OCI-LY1 (cell line): Measurements from ENCODE around the gene FRMD4A.

ENCODE experiments used
- H2AFZ ChIP-seq: fragments of 200-600 bp; sonication (generic), shearing (Covaris generic); 2 replicates; pipeline ENCODE4 v1.6.0; 2014; ENCODE audit warnings: antibody characterized with exemption, mild to moderate bottlenecking, low read length
- H3F3A ChIP-seq: fragments of 200-600 bp; sonication (generic), shearing (Covaris generic); 2 replicates; pipeline ENCODE4 v1.6.0; 2014; ENCODE audit warnings: mild to moderate bottlenecking, antibody characterized with exemption, low read length, moderate library complexity; ENCODE audit not compliant: insufficient read depth
- H3K27ac ChIP-seq: fragments of 200-600 bp; sonication (generic); 2 replicates; pipeline ENCODE4 v1.5.1; 2014; ENCODE audit warnings: low read length, mixed run types, mild to moderate bottlenecking, low read depth; ENCODE audit not compliant: poor library complexity, severe bottlenecking
- H3K27me3 ChIP-seq: fragments of 200-600 bp; sonication (generic); 2 replicates; pipeline ENCODE4 v1.6.0; 2014; ENCODE audit warnings: antibody characterized with exemption, mild to moderate bottlenecking, low read length, moderate library complexity; ENCODE audit not compliant: insufficient read depth
- H3K36me3 ChIP-seq: fragments of 200-600 bp; sonication (generic); 2 replicates; pipeline ENCODE4 v1.6.1; 2014; ENCODE audit warnings: mild to moderate bottlenecking, antibody characterized with exemption, low read length, moderate library complexity, mixed read lengths; ENCODE audit not compliant: insufficient read depth
- H3K4me1 ChIP-seq: fragments of 200-600 bp; sonication (generic); 2 replicates; pipeline ENCODE4 v1.5.1; 2014; ENCODE audit warnings: mild to moderate bottlenecking, low read length, moderate library complexity; ENCODE audit not compliant: insufficient read depth, severe bottlenecking
- H3K4me2 ChIP-seq: fragments of 200-600 bp; sonication (generic), shearing (Covaris generic); 2 replicates; pipeline ENCODE4 v1.6.1; 2014; ENCODE audit warnings: low read length
- H3K4me3 ChIP-seq: fragments of 200-600 bp; sonication (generic); 2 replicates; pipeline ENCODE4 v1.5.1; 2014; ENCODE audit warnings: low read length, low read depth, mild to moderate bottlenecking, mixed read lengths; ENCODE audit not compliant: poor library complexity, severe bottlenecking
- H3K79me2 ChIP-seq: fragments of 200-600 bp; shearing (Covaris generic); 2 replicates; pipeline ENCODE4 v1.6.1; 2016; ENCODE audit warnings: mixed run types, low read length, mixed read lengths; ENCODE audit not compliant: insufficient read depth
- H3K9ac ChIP-seq: fragments of 200-600 bp; sonication (generic), shearing (Covaris generic); 2 replicates; pipeline ENCODE4 v1.6.1; 2014; ENCODE audit warnings: mild to moderate bottlenecking, low read length, mixed read lengths
- H3K9me2 ChIP-seq: fragments of 200-600 bp; sonication (generic), shearing (Covaris generic); 2 replicates; pipeline ENCODE4 v1.6.1; 2014; ENCODE audit warnings: low read depth, mild to moderate bottlenecking, low read length, mixed read lengths
- H3K9me3 ChIP-seq: fragments of 200-600 bp; shearing (Covaris generic); 2 replicates; pipeline ENCODE4 v1.6.1; 2014; ENCODE audit warnings: low read length, mixed read lengths
- H4K20me1 ChIP-seq: fragments of 200-600 bp; sonication (generic), shearing (Covaris generic); 2 replicates; pipeline ENCODE4 v1.6.0; 2016; ENCODE audit warnings: mild to moderate bottlenecking, low read length; ENCODE audit not compliant: insufficient read depth
- CTCF ChIP-seq: fragments of 200-600 bp; sonication (generic), shearing (Covaris generic); IDR thresholded peaks from 2 replicates; pipeline ENCODE4 v1.5.1; 2017; ENCODE audit warnings: mild to moderate bottlenecking, antibody characterized with exemption, low read length, moderate library complexity, mixed read lengths
- EZH2 ChIP-seq: fragments of 200-600 bp; sonication (generic), shearing (Covaris generic); IDR thresholded peaks from 2 replicates; pipeline ENCODE4 v1.8.0; 2017; ENCODE audit warnings: borderline replicate concordance, mixed run types, mild to moderate bottlenecking, antibody characterized with exemption, low read length, moderate library complexity, mixed read lengths

FRMD4A gene

GRCh38 chr10:13751191-13751764 lies 579.4 kb downstream of the FRMD4A start:
- Histone ChIP-seq H3K9me2 (no peaks in the 10 kb centered on the region), H3K79me2 (no peaks in the 10 kb centered on the region), H3K4me2 (no peak overlapping the region), H4K20me1 (no peaks in the 10 kb centered on the region), H3K9me3 (no peaks in the 10 kb centered on the region), H3K36me3 (no peaks in the 10 kb centered on the region), H3K4me3 (no peak overlapping the region), H3K27me3 (0 out of 2 replicates have a peak, but pooled peaks cover 6% of the 10 kb centered on the region), H3F3A (no peaks in the 10 kb centered on the region), H3K9ac (no peak overlapping the region), H2AFZ (no peak overlapping the region), H3K4me1 (no peaks in the 10 kb centered on the region), H3K27ac (no peak overlapping the region)
- no peak for TF ChIP-seq CTCF
- TF ChIP-seq EZH2, result no peak

- Histone ChIP-seq H3K9me2 (no peaks in the 10 kb centered on the region), H3K9ac (no peak overlapping the region), H3K4me2 (no peak overlapping the region), H3K79me2 (no peaks in the 10 kb centered on the region), H3F3A (no peaks in the 10 kb centered on the region), H4K20me1 (no peaks in the 10 kb centered on the region), H3K4me3 (no peak overlapping the region), H3K36me3 (no peaks in the 10 kb centered on the region), H3K27ac (no peak overlapping the region), H2AFZ (no peak overlapping the region), H3K4me1 (no peaks in the 10 kb centered on the region), H3K27me3 (0 out of 2 replicates have a peak, but pooled peaks cover 6% of the 10 kb centered on the region), H3K9me3 (no peaks in the 10 kb centered on the region)
- TF ChIP-seq EZH2 (no peak), CTCF (no peak)
Observed at GRCh38 chr10:13750299-13751190, 580.2 kb downstream of the FRMD4A start.

DNA sequence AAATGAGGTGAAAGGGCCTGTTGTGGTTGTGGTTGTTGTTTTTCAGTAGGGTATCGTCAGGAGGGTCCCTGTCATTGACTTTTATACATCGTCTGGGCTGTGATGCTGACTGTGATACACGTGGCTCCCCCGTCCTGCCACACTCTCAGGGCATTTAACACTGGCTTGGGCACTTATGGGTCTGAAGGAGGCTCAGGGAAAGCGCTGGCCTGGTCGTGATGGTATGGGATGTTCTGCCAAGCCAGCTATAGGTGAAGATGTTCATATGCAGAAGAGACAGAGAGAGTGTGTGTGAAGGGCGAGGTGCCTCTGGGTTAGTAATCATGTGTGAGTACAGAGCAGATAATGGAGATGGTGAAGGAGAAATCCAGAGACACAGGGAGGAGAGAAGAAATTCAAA lies 585.5 kb downstream of the FRMD4A start:
- Histone ChIP-seq H2AFZ (no peak overlapping the region), H3K36me3 (no peaks in the 10 kb centered on the region), H3K27ac (no peak overlapping the region), H3F3A (no peaks in the 10 kb centered on the region), H3K27me3 (0 out of 2 replicates have a peak, but pooled peaks cover 6% of the 10 kb centered on the region), H3K9me2 (no peaks in the 10 kb centered on the region), H3K4me2 (no peak overlapping the region), H3K4me3 (no peak overlapping the region), H3K9ac (no peak overlapping the region), H3K4me1 (no peaks in the 10 kb centered on the region), H4K20me1 (no peaks in the 10 kb centered on the region), H3K9me3 (no peaks in the 10 kb centered on the region), H3K79me2 (no peaks in the 10 kb centered on the region)
- no peak for TF ChIP-seq CTCF
- no peak for TF ChIP-seq EZH2
